ENCODE measurements around the gene HDAC4. TPM values are rescaled to one million over a fixed set of nuclear protein-coding genes. Genes with fewer than 3 reads are reported as not detected.

HDAC4 gene
- total RNA-seq, 1 experiment from 2014 or later = 11.3 TPM

GRCh38 chr2:239015218-239015900 lies 385.5 kb downstream of the HDAC4 start:
- Histone ChIP-seq H3K27me3 (peaks cover 19% of the 10 kb centered on the region), H3K27ac (no peak overlapping the region), H3K4me3 (no peak overlapping the region), H3K36me3 (no peaks in the 10 kb centered on the region), H3K4me1 (no peaks in the 10 kb centered on the region), H3K9me3 (replicated peaks) (no peaks in the 10 kb centered on the region)
- DNase-seq = no peak

- no peak for DNase-seq
- H3K27ac ChIP-seq = no peak overlapping the region
- H3K9me3 ChIP-seq (replicated peaks) = no peaks in the 10 kb centered on the region
- H3K4me1 ChIP-seq = no peaks in the 10 kb centered on the region
- H3K36me3 ChIP-seq = no peaks in the 10 kb centered on the region
- H3K27me3 ChIP-seq = peaks cover 22% of the 10 kb centered on the region
- no peak overlapping the region for H3K4me3 ChIP-seq
Measured at GRCh38 chr2:239014458-239015217, 386.2 kb downstream of the HDAC4 start.

DNA sequence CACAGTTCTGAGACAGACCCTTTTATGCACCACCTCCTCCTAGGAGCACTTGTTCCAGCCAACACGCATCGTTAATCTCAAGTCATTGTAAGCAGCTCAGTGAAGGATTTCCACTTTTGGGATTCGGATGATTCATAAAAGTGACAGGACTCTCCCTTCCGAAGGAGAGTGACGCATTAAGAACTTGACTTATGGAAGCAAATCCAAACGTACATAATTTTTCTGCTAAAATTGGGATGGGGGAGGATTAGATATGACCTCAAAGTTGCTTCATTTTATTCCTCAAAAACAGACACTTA lies 387.2 kb downstream of the HDAC4 start:
- no peak overlapping the region for H3K27ac ChIP-seq
- DNase-seq = no peak
- H3K9me3 ChIP-seq (replicated peaks) = no peaks in the 10 kb centered on the region
- no peaks in the 10 kb centered on the region for H3K4me1 ChIP-seq
- H3K36me3 ChIP-seq = no peaks in the 10 kb centered on the region
- H3K4me3 ChIP-seq = no peak overlapping the region
- H3K27me3 ChIP-seq = peaks cover 25% of the 10 kb centered on the region

DNA sequence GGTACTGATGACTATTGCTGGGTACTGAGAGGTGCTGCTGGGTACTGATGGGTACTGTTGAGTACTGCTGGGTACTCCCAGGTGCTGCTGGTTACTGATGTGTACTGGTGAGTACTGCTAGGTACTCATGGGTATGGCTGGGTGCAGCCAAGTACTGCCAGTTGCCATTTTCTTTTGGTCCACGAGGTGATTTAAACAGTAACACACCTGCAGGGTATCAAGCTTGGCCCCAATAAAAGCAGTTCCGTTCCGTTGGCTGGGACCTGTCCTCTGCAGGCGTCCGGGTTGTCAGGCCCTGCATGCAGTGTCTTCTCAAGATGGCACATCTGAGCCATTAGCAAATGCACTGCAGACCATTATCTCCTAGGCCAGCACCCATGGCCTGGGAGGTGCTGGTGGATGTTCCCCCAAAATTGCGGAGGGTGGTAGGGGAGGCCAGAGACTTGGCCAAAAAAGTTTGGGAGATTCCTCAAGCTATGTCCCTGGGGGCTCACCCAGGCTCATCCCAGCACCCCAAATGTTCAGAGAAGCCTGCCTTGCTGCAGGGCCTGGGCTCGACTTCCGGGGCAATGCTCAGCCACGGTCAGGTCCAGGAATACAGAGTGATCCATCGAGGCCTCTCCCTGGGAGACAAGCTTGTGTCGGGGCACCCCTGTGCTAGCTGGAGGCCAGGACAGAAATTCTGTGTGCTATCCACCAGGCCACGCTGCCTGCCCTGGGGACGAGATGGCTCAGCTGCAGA lies 387.7 kb downstream of the HDAC4 start:
- no peak overlapping the region for H3K27ac ChIP-seq
- no peaks in the 10 kb centered on the region for H3K4me1 ChIP-seq
- no peaks in the 10 kb centered on the region for H3K36me3 ChIP-seq
- no peaks in the 10 kb centered on the region for H3K9me3 ChIP-seq (replicated peaks)
- peaks cover 25% of the 10 kb centered on the region for H3K27me3 ChIP-seq
- H3K4me3 ChIP-seq = no peak overlapping the region
- DNase-seq = no peak

- Histone ChIP-seq H3K9me3 (replicated peaks) (no peaks in the 10 kb centered on the region), H3K27ac (no peak overlapping the region), H3K27me3 (peaks cover 25% of the 10 kb centered on the region), H3K4me1 (no peaks in the 10 kb centered on the region), H3K4me3 (no peak overlapping the region), H3K36me3 (no peaks in the 10 kb centered on the region)
- DNase-seq = no peak
Measured at GRCh38 chr2:239012228-239012627, 388.6 kb downstream of the HDAC4 start.

GRCh38 chr2:239009589-239009961 lies 391.2 kb downstream of the HDAC4 start:
- Histone ChIP-seq H3K4me1 (no peaks in the 10 kb centered on the region), H3K9me3 (replicated peaks) (no peaks in the 10 kb centered on the region), H3K27me3 (peaks cover 38% of the 10 kb centered on the region), H3K36me3 (no peaks in the 10 kb centered on the region), H3K27ac (no peak overlapping the region), H3K4me3 (no peak overlapping the region)
- no peak for DNase-seq

- Histone ChIP-seq H3K4me3 (no peak overlapping the region), H3K4me1 (no peaks in the 10 kb centered on the region), H3K36me3 (no peaks in the 10 kb centered on the region), H3K27me3 (peaks cover 44% of the 10 kb centered on the region), H3K9me3 (replicated peaks) (no peaks in the 10 kb centered on the region), H3K27ac (no peak overlapping the region)
- DNase-seq = no peak
Measured at GRCh38 chr2:239008677-239009588, 391.9 kb downstream of the HDAC4 start.

DNA sequence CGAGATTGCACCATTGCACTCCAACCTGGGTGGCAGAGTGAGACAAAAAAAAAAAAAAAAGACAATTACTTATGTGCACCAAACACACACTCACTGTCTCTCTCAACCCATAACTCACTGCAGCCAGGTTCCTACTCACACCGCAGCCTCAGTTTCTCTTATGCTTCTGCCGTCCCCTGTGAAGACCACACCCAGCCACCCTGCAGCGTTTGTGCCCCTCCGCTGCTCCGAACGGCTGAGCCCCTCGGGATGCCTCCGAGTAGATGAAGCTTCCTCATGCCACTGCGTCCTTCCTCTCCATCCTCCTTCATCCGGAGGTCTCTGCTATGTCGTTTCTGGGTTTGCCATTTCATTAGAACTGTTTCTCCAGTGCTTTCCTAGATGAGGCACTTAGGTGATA lies 392.8 kb downstream of the HDAC4 start:
- Histone ChIP-seq H3K9me3 (replicated peaks) (no peaks in the 10 kb centered on the region), H3K36me3 (no peaks in the 10 kb centered on the region), H3K4me3 (no peak overlapping the region), H3K27me3 (peaks cover 47% of the 10 kb centered on the region), H3K4me1 (no peaks in the 10 kb centered on the region; the same call in 1 of the 2 replicates), H3K27ac (no peak overlapping the region)
- no peak for DNase-seq

GRCh38 chr2:239006622-239007285 lies 394.1 kb downstream of the HDAC4 start:
- Histone ChIP-seq H3K4me3 (no peak overlapping the region), H3K36me3 (no peaks in the 10 kb centered on the region), H3K4me1 (no peaks in the 10 kb centered on the region; the same call in 1 of the 2 replicates), H3K9me3 (replicated peaks) (no peaks in the 10 kb centered on the region), H3K27ac (no peak overlapping the region), H3K27me3 (peaks cover 42% of the 10 kb centered on the region)
- no peak for DNase-seq

DNA sequence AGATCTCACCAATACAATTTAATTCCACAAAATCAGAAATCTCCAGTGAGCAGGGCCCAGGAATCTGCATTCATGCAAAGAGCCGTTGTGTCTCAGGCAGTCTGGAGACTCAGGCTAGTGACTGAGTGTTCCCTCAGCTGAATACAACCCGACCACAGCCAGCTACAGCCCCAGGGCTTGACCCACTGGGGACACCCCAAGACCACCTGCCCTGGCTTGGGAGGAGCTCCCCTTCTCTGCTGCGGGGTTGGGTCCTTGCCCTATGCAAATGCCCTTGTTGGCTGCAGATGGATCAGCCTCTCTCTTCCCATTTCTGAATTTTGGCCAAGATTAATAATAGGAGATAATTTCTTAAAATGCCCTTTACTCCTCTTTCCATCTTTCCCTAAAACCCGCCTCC lies 395.2 kb downstream of the HDAC4 start:
- H3K9me3 ChIP-seq (replicated peaks) = no peaks in the 10 kb centered on the region
- no peak overlapping the region for H3K27ac ChIP-seq
- no peak overlapping the region for H3K4me3 ChIP-seq
- H3K36me3 ChIP-seq = no peaks in the 10 kb centered on the region
- no peaks in the 10 kb centered on the region; the same call in 1 of the 2 replicates for H3K4me1 ChIP-seq
- H3K27me3 ChIP-seq = peaks cover 45% of the 10 kb centered on the region
- no peak for DNase-seq

GRCh38 chr2:239004274-239005015 lies 396.4 kb downstream of the HDAC4 start:
- Histone ChIP-seq H3K4me1 (no peaks in the 10 kb centered on the region; the same call in 1 of the 2 replicates), H3K4me3 (no peak overlapping the region), H3K27me3 (peaks cover 41% of the 10 kb centered on the region), H3K9me3 (replicated peaks) (no peaks in the 10 kb centered on the region), H3K36me3 (no peaks in the 10 kb centered on the region), H3K27ac (no peak overlapping the region)
- DNase-seq = no peak

DNA sequence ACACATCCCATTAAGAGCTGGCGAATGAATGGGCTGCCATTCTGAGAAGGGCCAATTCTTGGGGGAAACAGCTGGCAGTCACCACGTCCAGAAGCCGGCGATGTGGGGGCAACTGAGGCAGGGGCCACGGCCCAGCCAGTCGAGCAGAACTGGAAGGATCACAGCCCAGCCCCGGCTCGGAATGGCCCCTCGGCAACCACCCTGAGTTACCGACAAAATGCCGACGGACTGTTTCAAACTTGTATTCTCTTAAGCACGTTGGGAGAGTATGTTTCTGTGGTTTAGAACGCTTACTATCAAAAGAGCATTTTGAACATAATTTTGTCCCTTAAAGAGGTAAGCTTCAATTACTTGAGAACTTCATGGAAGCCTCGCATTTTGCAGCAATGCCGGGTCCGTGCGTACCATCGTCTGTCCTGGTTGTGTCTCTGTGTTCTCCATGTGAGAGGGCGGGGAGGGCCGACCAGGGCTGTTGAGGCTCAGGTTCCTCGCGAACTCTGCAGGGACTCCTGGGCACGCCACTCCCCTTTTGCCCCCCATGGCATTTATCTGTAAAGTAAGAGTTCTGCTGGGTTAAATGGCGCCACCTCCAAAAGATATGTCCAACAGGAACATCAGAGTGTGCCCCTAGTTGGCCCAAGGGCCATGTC lies 397.1 kb downstream of the HDAC4 start:
- H3K4me1 ChIP-seq = no peaks in the 10 kb centered on the region; the same call in 1 of the 2 replicates
- H3K9me3 ChIP-seq (replicated peaks) = no peaks in the 10 kb centered on the region
- H3K36me3 ChIP-seq = no peaks in the 10 kb centered on the region
- no peak overlapping the region for H3K4me3 ChIP-seq
- no peak overlapping the region for H3K27ac ChIP-seq
- peaks cover 42% of the 10 kb centered on the region for H3K27me3 ChIP-seq
- DNase-seq = no peak

GRCh38 chr2:239002954-239003623 lies 397.7 kb downstream of the HDAC4 start:
- Histone ChIP-seq H3K4me1 (no peaks in the 10 kb centered on the region; the same call in 1 of the 2 replicates), H3K9me3 (replicated peaks) (no peaks in the 10 kb centered on the region), H3K27ac (no peak overlapping the region), H3K4me3 (no peak overlapping the region), H3K27me3 (peaks cover 43% of the 10 kb centered on the region), H3K36me3 (no peaks in the 10 kb centered on the region)
- peak; percentile 13 to 46 for DNase-seq

All from SJCRH30 (cell line).